Kidney (tissue), 14 donors: ENCODE measurements around the gene EMSY. TPM values are rescaled to one million over a fixed set of nuclear protein-coding genes. Genes with fewer than 3 reads are reported as not detected.

Experiments used
- DNase-seq, 5 donors: peaks; one replicate each; pipeline ENCODE4 v3.0.0-alpha.2; 2013 to 2020
- FAIRE-seq: peaks from 2 replicates; lab custom pipeline; 2012; peaks lifted over from hg19 to GRCh38; lab: Jason Lieb, UNC
- H3K27ac ChIP-seq, 2 donors: one replicate each; pipeline ENCODE4 v1.7.0; 2013; ENCODE audit warnings: low read depth in 2 of 2, low read length in 2 of 2, inconsistent platforms in 1 of 2
- H3K27me3 ChIP-seq: one replicate; pipeline ENCODE4 v1.7.1; 2013; ENCODE audit warnings: low read length, inconsistent platforms; ENCODE audit not compliant: control insufficient read depth, insufficient read depth
- H3K36me3 ChIP-seq, 3 donors: one replicate each; pipeline versions ENCODE4 v1.7.0 to v1.7.1; 2013; ENCODE audit warnings: low read length in 3 of 3, control low read depth in 1 of 3, inconsistent platforms in 1 of 3; ENCODE audit not compliant: insufficient read depth in 3 of 3, control insufficient read depth in 2 of 3
- H3K4me1 ChIP-seq, 3 donors: one replicate each; pipeline versions ENCODE4 v1.7.0 to v1.7.1; 2013; ENCODE audit warnings: low read length in 3 of 3, inconsistent platforms in 1 of 3, low read depth in 1 of 3; ENCODE audit not compliant: control insufficient read depth in 2 of 3, insufficient read depth in 2 of 3
- H3K4me3 ChIP-seq, 3 donors: one replicate each; pipeline versions ENCODE4 v1.7.0 to v1.8.1; 2013; ENCODE audit warnings: low read length in 3 of 3, control low read depth in 1 of 3, inconsistent platforms in 1 of 3
- H3K9ac ChIP-seq, 3 donors: one replicate each; pipeline versions ENCODE4 v1.7.0 to v1.7.1; 2013; ENCODE audit warnings: low read length in 3 of 3, control low read depth in 1 of 3, inconsistent platforms in 1 of 3
- H3K9me3 ChIP-seq, 3 donors: one replicate each; pipeline versions ENCODE4 v1.7.0 to v1.7.1; 2013; ENCODE audit warnings: low read length in 3 of 3, control low read depth in 1 of 3, inconsistent platforms in 1 of 3; ENCODE audit not compliant: control insufficient read depth in 2 of 3, insufficient read depth in 1 of 3
- intact Hi-C: fragments of 100-400 bp; cut with DNase I; formaldehyde crosslinking; loops from one replicate; pipeline ENCODE4 v1.11.1; 2022
- polyA plus RNA-seq: library from polyadenylated mRNA; stranded (reverse); fragments of 350-450 nt; fragmentation: Illumina TruSeq; extraction: RNeasy Lipid Tissue Mini Kit (QIAGEN cat#74804); gene quantifications from one replicate; pipeline ENCODE4 v1.2.3, GENCODE V29; 2014; ENCODE audit warnings: low read depth, low replicate concordance; ENCODE audit not compliant: insufficient read depth
- total RNA-seq: library from RNA; stranded (reverse); fragmentation: NEBNext Ultra II Directional; extraction: Animal tissue kit (Norgen Biotek cat#: 25700); gene quantifications from one replicate; pipeline ENCODE4 v1.2.1, GENCODE V29; 2021
- TF ChIP-seq, protein P1 (sequence below): IDR thresholded peaks from 3 replicates; pipeline ENCODE4 v1.5.1; 2012; ENCODE audit warnings: mild to moderate bottlenecking, moderate library complexity, borderline replicate concordance; ENCODE audit not compliant: insufficient read depth; ENCODE audit errors: extremely low read depth
- donor health status: control.
- donor health status: control.
- donor health status: control.
- donor health status: control.
- donor health status: control.
- donor health status: DM: yes; HTN: yes; CAD: no.
- donor health status: Normal renal cell carcinoma (clear cell type).

The EMSY gene
- total and polyA plus RNA-seq, 2 donors from 2014 or later, result 7.5 to 22.2 TPM

DNA sequence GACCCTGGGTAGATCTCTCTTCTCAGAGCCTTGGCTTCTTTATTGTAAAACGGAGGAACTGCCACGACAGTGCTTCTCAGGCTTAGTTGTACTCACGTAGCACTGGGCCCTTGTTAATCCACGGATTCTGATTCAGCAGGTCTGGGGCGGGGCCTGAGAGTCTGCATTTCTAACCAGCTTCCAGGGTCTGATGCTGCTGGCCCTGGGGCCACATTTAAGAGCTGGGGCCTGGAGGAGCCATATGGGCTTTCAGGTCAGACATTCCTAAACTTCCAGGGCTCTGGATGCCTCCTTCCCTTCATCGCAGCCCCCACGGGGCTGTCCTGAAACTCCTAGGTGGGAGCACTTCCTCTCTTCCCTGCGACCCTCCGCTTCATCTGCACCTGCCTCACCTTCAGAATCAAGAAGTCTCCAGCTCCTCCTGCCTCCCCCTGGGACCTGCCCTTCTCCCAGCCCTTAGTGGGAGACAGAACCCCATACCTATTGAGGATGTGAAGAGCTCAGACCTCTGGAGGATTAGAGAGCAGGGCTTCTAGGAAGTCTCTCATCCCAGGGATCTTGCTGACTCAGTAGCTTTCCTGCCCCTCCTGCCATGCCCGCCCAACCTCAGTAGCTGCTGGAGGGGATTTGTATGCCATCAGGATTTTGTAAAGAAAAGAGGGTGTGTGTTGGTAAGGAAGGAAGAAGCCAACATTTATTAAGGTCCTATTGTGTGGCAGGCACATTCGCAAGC lies 133.3 kb downstream of the EMSY start:
- H3K4me3 ChIP-seq, result peak overlapping the region in 1 of 3 donors; percentile 12
- FAIRE-seq, result no peak
- intact Hi-C loops, result no loop called here
- no peaks in the 10 kb centered on the region for H3K36me3 ChIP-seq
- peak overlapping the region in 1 of 3 donors; percentile 57 for H3K9ac ChIP-seq
- H3K9me3 ChIP-seq, result no peaks in the 10 kb centered on the region
- DNase-seq, result peak in 2 of 5 donors; percentile 37 to 60
- H3K27me3 ChIP-seq, result no peaks in the 10 kb centered on the region
- H3K4me1 ChIP-seq, result peaks cover 3 to 15% (median 13%) of the 10 kb centered on the region in 3 donors
- TF ChIP-seq, protein P1, sequence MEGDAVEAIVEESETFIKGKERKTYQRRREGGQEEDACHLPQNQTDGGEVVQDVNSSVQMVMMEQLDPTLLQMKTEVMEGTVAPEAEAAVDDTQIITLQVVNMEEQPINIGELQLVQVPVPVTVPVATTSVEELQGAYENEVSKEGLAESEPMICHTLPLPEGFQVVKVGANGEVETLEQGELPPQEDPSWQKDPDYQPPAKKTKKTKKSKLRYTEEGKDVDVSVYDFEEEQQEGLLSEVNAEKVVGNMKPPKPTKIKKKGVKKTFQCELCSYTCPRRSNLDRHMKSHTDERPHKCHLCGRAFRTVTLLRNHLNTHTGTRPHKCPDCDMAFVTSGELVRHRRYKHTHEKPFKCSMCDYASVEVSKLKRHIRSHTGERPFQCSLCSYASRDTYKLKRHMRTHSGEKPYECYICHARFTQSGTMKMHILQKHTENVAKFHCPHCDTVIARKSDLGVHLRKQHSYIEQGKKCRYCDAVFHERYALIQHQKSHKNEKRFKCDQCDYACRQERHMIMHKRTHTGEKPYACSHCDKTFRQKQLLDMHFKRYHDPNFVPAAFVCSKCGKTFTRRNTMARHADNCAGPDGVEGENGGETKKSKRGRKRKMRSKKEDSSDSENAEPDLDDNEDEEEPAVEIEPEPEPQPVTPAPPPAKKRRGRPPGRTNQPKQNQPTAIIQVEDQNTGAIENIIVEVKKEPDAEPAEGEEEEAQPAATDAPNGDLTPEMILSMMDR, result no peak
- H3K27ac ChIP-seq, result peak overlapping the region; percentile 88 to 94

GRCh38 chr11:76578654-76579055 lies 133.8 kb downstream of the EMSY start:
- Histone ChIP-seq H3K36me3 (no peaks in the 10 kb centered on the region), H3K9me3 (no peaks in the 10 kb centered on the region), H3K4me1 (peaks cover 3 to 15% (median 13%) of the 10 kb centered on the region in 3 donors), H3K9ac (peak overlapping the region in 1 of 3 donors; percentile 57), H3K4me3 (no peak overlapping the region), H3K27ac (peak overlapping the region; percentile 88 to 94), H3K27me3 (no peaks in the 10 kb centered on the region)
- intact Hi-C loops, result no loop called here
- no peak for FAIRE-seq
- DNase-seq, result peak; percentile 83 to 93 (median 84)
- TF ChIP-seq, protein P1, result no peak

DNA sequence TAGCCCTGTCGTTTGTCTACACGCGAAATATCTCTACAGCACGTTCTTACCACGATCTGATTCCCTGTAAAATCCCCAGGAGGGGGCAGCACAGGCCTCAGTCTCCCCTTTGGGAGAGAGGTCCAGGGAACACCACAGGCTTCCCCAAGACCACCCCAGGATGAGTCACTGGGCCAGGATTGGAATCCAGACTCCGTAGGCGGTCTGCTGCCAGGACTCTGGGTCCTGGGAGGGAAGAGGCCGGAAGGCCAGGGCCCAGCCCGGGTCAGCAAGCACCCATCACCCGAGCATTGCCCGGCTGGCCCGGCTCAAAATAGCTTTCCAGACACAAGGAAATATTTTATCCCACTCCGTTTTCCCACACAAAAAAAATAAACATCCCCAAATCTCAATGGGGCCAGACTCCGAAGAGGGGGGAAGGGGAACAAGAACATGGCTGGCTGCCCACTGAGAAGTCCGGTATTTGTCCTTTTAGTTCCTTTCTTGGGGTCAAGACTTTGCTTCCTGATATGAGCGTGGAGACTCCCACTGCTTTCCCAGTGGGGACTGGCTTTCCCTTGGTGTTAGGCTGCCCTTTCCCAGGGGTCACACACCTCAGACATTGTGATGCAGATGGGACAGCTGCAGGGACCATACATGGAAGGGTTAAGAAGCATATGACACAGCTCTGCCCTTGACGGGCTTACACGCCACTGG lies 134.4 kb downstream of the EMSY start:
- TF ChIP-seq, protein P1, result peak; percentile 18
- Histone ChIP-seq H3K27me3 (no peaks in the 10 kb centered on the region), H3K4me3 (no peak overlapping the region), H3K9me3 (no peaks in the 10 kb centered on the region), H3K27ac (peak overlapping the region; percentile 88 to 94), H3K9ac (peak overlapping the region in 1 of 3 donors; percentile 51), H3K4me1 (peaks cover 3 to 15% (median 13%) of the 10 kb centered on the region in 3 donors), H3K36me3 (no peaks in the 10 kb centered on the region)
- intact Hi-C loops, result no loop called here
- FAIRE-seq (no peak), DNase-seq (peak; percentile 52 to 96 (median 71))
